GM12878 (cell line): ENCODE data around the gene DCBLD1. TPM values are rescaled to one million over a fixed set of nuclear protein-coding genes. Genes with fewer than 3 reads are reported as not detected.

Experiments
- ATF2 ChIP-seq: IDR thresholded peaks from 2 replicates; pipeline ENCODE4 v1.6.1; 2012; ENCODE audit warnings: low read length, inconsistent platforms
- BCLAF1 ChIP-seq: fragments of 450-650 bp; IDR thresholded peaks from 2 replicates; pipeline ENCODE4 v1.6.1; 2017; ENCODE audit warnings: antibody characterized with exemption, mild to moderate bottlenecking, moderate library complexity
- BMI1 ChIP-seq: fragments of 450-650 bp; IDR thresholded peaks from 2 replicates; pipeline ENCODE4 v1.6.1; 2016; ENCODE audit warnings: mild to moderate bottlenecking, moderate library complexity, borderline replicate concordance
- CBX5 ChIP-seq: sonication (generic); IDR thresholded peaks from 2 replicates; pipeline ENCODE4 v1.6.1; 2016; ENCODE audit warnings: low read depth, moderate library complexity, mild to moderate bottlenecking, inconsistent platforms
- CREM ChIP-seq: IDR thresholded peaks from 2 replicates; pipeline ENCODE4 v1.6.1; 2014; ENCODE audit warnings: antibody characterized with exemption, low read depth
- JUND ChIP-seq: IDR thresholded peaks from 2 replicates; pipeline ENCODE4 v1.6.1; 2012; ENCODE audit warnings: low read depth, mild to moderate bottlenecking, low read length, improper control_type of control experiment, moderate library complexity
- MYC ChIP-seq: IDR thresholded peaks from 2 replicates; pipeline ENCODE4 v1.6.1; 2011; ENCODE audit warnings: mild to moderate bottlenecking, low read length, moderate library complexity, inconsistent platforms; ENCODE audit not compliant: insufficient read depth, insufficient replicate concordance, insufficient read length, severe bottlenecking
- NFYA ChIP-seq: IDR thresholded peaks from 2 replicates; pipeline ENCODE4 v1.6.1; 2011; ENCODE audit warnings: low read depth, mild to moderate bottlenecking, low read length, improper control_type of control experiment, borderline replicate concordance
- NKRF ChIP-seq: fragments of 450-650 bp; conservative IDR thresholded peaks from 2 replicates; pipeline ENCODE4 v1.6.1; 2017; ENCODE audit warnings: mild to moderate bottlenecking, moderate library complexity
- REST ChIP-seq: IDR thresholded peaks from 2 replicates; pipeline ENCODE4 v1.6.1; 2012; ENCODE audit warnings: mild to moderate bottlenecking, low read depth, low read length
- RUNX3 ChIP-seq: IDR thresholded peaks from 2 replicates; pipeline ENCODE4 v1.6.1; 2012; ENCODE audit warnings: low read length, inconsistent platforms
- SMAD5 ChIP-seq: IDR thresholded peaks from 2 replicates; pipeline ENCODE4 v1.6.1; 2016; ENCODE audit warnings: antibody characterized with exemption, low read depth
- SPI1 ChIP-seq: IDR thresholded peaks from 2 replicates; pipeline ENCODE4 v1.6.1; 2011; ENCODE audit warnings: low read depth, mild to moderate bottlenecking, low read length, moderate library complexity, borderline replicate concordance; ENCODE audit not compliant: insufficient read depth
- SRF ChIP-seq, 2 experiments: IDR thresholded peaks; 2 replicates each; pipeline ENCODE4 v1.6.1; 2011; ENCODE audit warnings: low read depth in 2 of 2, low read length in 2 of 2, mild to moderate bottlenecking in 1 of 2, moderate library complexity in 1 of 2
- TAF1 ChIP-seq: IDR thresholded peaks from 2 replicates; pipeline ENCODE4 v1.6.1; 2011; ENCODE audit warnings: mild to moderate bottlenecking, low read depth, low read length, borderline replicate concordance
- TBL1XR1 ChIP-seq: IDR thresholded peaks from 2 replicates; pipeline ENCODE4 v1.6.1; 2012; ENCODE audit warnings: low read depth, low read length, improper control_type of control experiment
- TCF12 ChIP-seq: IDR thresholded peaks from 2 replicates; pipeline ENCODE4 v1.6.1; 2011; ENCODE audit warnings: low read depth, mild to moderate bottlenecking, low read length
- TCF3 ChIP-seq: IDR thresholded peaks from 2 replicates; pipeline ENCODE4 v1.6.1; 2012; ENCODE audit warnings: low read depth, mild to moderate bottlenecking, low read length, borderline replicate concordance; ENCODE audit not compliant: insufficient read depth
- WRNIP1 ChIP-seq: IDR thresholded peaks from 2 replicates; pipeline ENCODE4 v1.6.1; 2011; ENCODE audit warnings: low read depth, low read length, improper control_type of control experiment, borderline replicate concordance
- ZNF384 ChIP-seq: IDR thresholded peaks from 2 replicates; pipeline ENCODE4 v1.6.1; 2012; ENCODE audit warnings: low read depth, mild to moderate bottlenecking, low read length, improper control_type of control experiment, borderline replicate concordance
- polyA plus RNA-seq, 11 experiments: library from polyadenylated mRNA; depleted of rRNA in 4 of 11; unstranded in 6 of 11; stranded (reverse) in 5 of 11; fragments of >200 nt; fragmentation: Nextera tagmentation in 4 of 11; fragmentation: Illumina TruSeq in 1 of 11; extraction: Ambion mirVana in 4 of 11; extraction: Trizol in 1 of 11; gene quantifications; 1 replicate in 1 of 11; 2 replicates in 10 of 11; pipeline versions ENCODE4 v1.2.1 to v1.2.3, GENCODE V29; 2011 to 2016; ENCODE audit warnings: inconsistent platforms in 2 of 11, missing spikeins in 2 of 11, low read depth in 1 of 11
- total RNA-seq, 4 experiments: library from RNA; depleted of rRNA in 3 of 4; stranded (reverse); fragments of >200 nt in 3 of 4; fragmentation: Illumina TruSeq in 1 of 4; extraction: Trizol in 1 of 4; gene quantifications; 2 replicates each; pipeline versions ENCODE4 v1.2.1 to v1.2.3, GENCODE V29; 2013 to 2021

The DCBLD1 gene
- total and polyA plus RNA-seq, 10 of the 15 experiments (the other 5 are each of a cell fraction or from before 2014, with no cell fraction given): 0.92 to 9.2 (median 8.3) TPM

- TF ChIP-seq TBL1XR1 (0 out of 2 replicates have a peak, but pooled peaks have one; percentile 23), SPI1 (no peak), CBX5 (no peak), NKRF (peak; percentile 28; the same call in 1 of the 2 replicates), TCF12 (no peak), BMI1 (no peak), RUNX3 (no peak), NFYA (no peak), JUND (no peak), MYC (no peak), ZNF384 (no peak), SRF (IDR thresholded peaks at IDR 0.05; ENCODE audit: low read depth in 2 of 2, low read length in 2 of 2) (0 out of 4 replicates have a peak, but pooled peaks of 1 of the 2 experiments have one; percentile 1), CREM (no peak), REST (no peak), ATF2 (no peak), TCF3 (no peak), SMAD5 (no peak), BCLAF1 (no peak), TAF1 (no peak; the same call in 1 of the 2 replicates), WRNIP1 (no peak)
Observed at GRCh38 chr6:117483004-117483644, 650 bp downstream of the DCBLD1 start (continued).
